Cardiac muscle cell (in vitro differentiated cells and primary cell): ENCODE measurements around the gene KRT7. TPM values are rescaled to one million over a fixed set of nuclear protein-coding genes. Genes with fewer than 3 reads are reported as not detected.

Experiments used
- DNase-seq, 2 donors: peaks; one replicate each; pipeline versions ENCODE4 v3.0.0 to v3.0.0-alpha.2; 2010 to 2017; ENCODE audit warnings: low read depth in 1 of 2, low spot score in 1 of 2
- H3K27ac ChIP-seq: fragments of 200-600 bp; sonication (generic); 2 replicates; pipeline ENCODE4 v1.5.1; 2016
- H3K27me3 ChIP-seq: fragments of 200-600 bp; sonication (generic); 2 replicates; pipeline ENCODE4 v1.6.0; 2016; ENCODE audit warnings: control low read depth
- H3K36me3 ChIP-seq: fragments of 200-600 bp; sonication (generic); 2 replicates; pipeline ENCODE4 v1.5.1; 2016; ENCODE audit warnings: control low read depth
- H3K4me1 ChIP-seq: fragments of 200-600 bp; sonication (generic); 2 replicates; pipeline ENCODE4 v1.8.1; 2017; ENCODE audit warnings: low read depth, mild to moderate bottlenecking, mixed run types
- H3K4me3 ChIP-seq: fragments of 200-600 bp; sonication (generic); 2 replicates; pipeline ENCODE4 v1.5.1; 2016; ENCODE audit warnings: mild to moderate bottlenecking
- H3K9me3 ChIP-seq: fragments of 200-600 bp; sonication (generic); 2 replicates; pipeline ENCODE4 v1.5.1; 2017; ENCODE audit warnings: low read depth, mild to moderate bottlenecking, control low read depth
- CTCF ChIP-seq: IDR thresholded peaks from 2 replicates; pipeline ENCODE4 v1.5.1; 2012; ENCODE audit warnings: low read depth, mild to moderate bottlenecking, low read length
- polyA plus RNA-seq: library from polyadenylated mRNA; unstranded; fragments of >200 nt; fragmentation: Nextera tagmentation; extraction: Ambion mirVana; gene quantifications from 2 replicates; pipeline ENCODE4 v1.2.1, GENCODE V29; 2016
- total RNA-seq: library from RNA; depleted of rRNA; stranded (reverse); fragments of >200 nt; gene quantifications from 2 replicates; pipeline ENCODE4 v1.2.3, GENCODE V29; 2016

Gene KRT7
- total and polyA plus RNA-seq, 2 experiments from 2014 or later: 0.36 to 0.50 TPM

- no peaks in the 10 kb centered on the region for H3K36me3 ChIP-seq
- TF ChIP-seq CTCF: no peak
- H3K4me1 ChIP-seq: no peaks in the 10 kb centered on the region
- no peak overlapping the region for H3K4me3 ChIP-seq
- peaks cover 78% of the 10 kb centered on the region for H3K27me3 ChIP-seq
- no peak overlapping the region for H3K27ac ChIP-seq
- no peaks in the 10 kb centered on the region for H3K9me3 ChIP-seq
- no peak for DNase-seq
These were observed 13.9 kb downstream of the KRT7 start for GRCh38 chr12:52246720-52247621.

DNA sequence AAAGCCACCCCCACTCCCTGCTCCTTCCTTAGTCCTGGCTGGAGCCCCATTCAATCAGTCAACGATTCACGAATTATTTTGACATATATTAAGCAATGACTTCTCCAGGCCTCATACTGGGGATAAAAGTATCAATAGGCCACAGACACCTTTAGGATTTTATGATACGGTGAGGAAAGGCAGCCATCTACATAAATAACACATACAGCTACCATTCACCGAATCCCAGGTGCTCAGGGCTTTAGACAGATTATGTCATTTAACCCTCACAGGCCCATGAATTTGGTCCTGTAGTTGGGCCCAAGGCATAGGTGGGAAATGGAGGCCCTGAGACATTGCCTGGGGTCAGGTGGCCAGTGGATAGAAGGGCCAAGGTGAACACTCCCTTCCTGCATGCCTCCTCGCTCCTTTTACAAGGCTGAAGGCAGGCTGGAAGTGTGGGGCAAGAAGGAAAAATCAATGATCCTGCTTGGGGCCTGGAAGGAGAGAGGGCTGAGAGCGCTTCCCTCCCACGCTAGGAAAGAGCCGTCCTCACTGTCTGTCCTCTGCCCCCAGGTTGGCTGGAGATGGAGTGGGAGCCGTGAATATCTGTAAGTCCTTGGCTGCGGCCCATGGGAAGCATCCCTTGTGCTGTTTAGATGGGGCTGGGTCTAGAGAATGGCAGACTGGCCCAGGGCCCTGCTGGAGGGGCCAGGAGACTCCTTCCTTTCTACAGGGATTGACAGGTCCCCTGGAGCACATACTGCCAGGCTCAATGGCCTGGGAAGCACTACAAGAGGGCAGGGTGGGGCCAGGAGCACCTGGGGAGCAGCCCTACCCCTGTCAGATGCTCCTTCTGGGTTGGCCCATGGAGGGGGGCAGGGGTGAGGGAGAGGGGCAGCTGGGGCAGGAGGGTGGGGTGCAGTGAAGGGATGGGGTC lies 14.8 kb downstream of the KRT7 start:
- H3K4me1 ChIP-seq: no peaks in the 10 kb centered on the region
- no peaks in the 10 kb centered on the region for H3K9me3 ChIP-seq
- no peak for TF ChIP-seq CTCF
- H3K4me3 ChIP-seq: no peak overlapping the region
- no peaks in the 10 kb centered on the region for H3K36me3 ChIP-seq
- no peak overlapping the region for H3K27ac ChIP-seq
- peaks cover 87% of the 10 kb centered on the region for H3K27me3 ChIP-seq
- no peak for DNase-seq

GRCh38 chr12:52248541-52249461 lies 15.8 kb downstream of the KRT7 start:
- no peaks in the 10 kb centered on the region for H3K9me3 ChIP-seq
- no peak overlapping the region for H3K27ac ChIP-seq
- H3K27me3 ChIP-seq: peaks cover 94% of the 10 kb centered on the region
- TF ChIP-seq CTCF: no peak
- H3K36me3 ChIP-seq: no peaks in the 10 kb centered on the region
- H3K4me1 ChIP-seq: no peaks in the 10 kb centered on the region
- H3K4me3 ChIP-seq: no peak overlapping the region
- no peak for DNase-seq

- Histone ChIP-seq H3K27me3 (peaks cover 97% of the 10 kb centered on the region), H3K4me1 (no peaks in the 10 kb centered on the region), H3K27ac (no peak overlapping the region), H3K9me3 (no peaks in the 10 kb centered on the region), H3K4me3 (no peak overlapping the region), H3K36me3 (no peaks in the 10 kb centered on the region)
- no peak for TF ChIP-seq CTCF
- DNase-seq: no peak
These were observed 16.5 kb downstream of the KRT7 start for GRCh38 chr12:52249511-52250047.
